Transverse colon (tissue), 4 donors: ENCODE results near the gene PCGF1. TPM values are rescaled to one million over a fixed set of nuclear protein-coding genes. Genes with fewer than 3 reads are reported as not detected.

Source experiments
- DNase-seq: peaks from one replicate; pipeline ENCODE4 v3.0.0-alpha.2; 2019
- H3K27ac ChIP-seq, 4 donors: fragments of 200-600 bp; sonication (generic); 2 replicates each; pipeline ENCODE4 v1.5.1; 2016 to 2018; ENCODE audit warnings: inconsistent platforms in 4 of 4
- H3K27me3 ChIP-seq: fragments of 200-600 bp; sonication (generic); 2 replicates; pipeline ENCODE4 v1.5.1; 2017; ENCODE audit warnings: inconsistent platforms
- H3K36me3 ChIP-seq, 4 donors: fragments of 200-600 bp; sonication (generic); 2 replicates each; pipeline ENCODE4 v1.5.1; 2017 to 2019; ENCODE audit warnings: inconsistent platforms in 4 of 4
- H3K4me1 ChIP-seq, 4 donors: fragments of 200-600 bp; sonication (generic); 2 replicates each; pipeline ENCODE4 v1.5.1; 2017 to 2020; ENCODE audit warnings: inconsistent platforms in 4 of 4
- H3K4me3 ChIP-seq, 4 donors: fragments of 200-600 bp; sonication (generic); 1 replicate in 1 of 4; 2 replicates in 3 of 4; pipeline versions ENCODE4 v1.5.1 to v1.6.1; 2017 to 2019; ENCODE audit warnings: inconsistent platforms in 4 of 4
- H3K9me3 ChIP-seq, 2 donors: fragments of 200-600 bp; sonication (generic); 2 replicates each; pipeline ENCODE4 v1.5.1; 2017 to 2019; ENCODE audit warnings: inconsistent platforms in 2 of 2
- CTCF ChIP-seq, 5 experiments: fragments of 200-600 bp in 3 of 5; fragments of 450-650 bp in 2 of 5; sonication (generic) in 3 of 5; IDR thresholded peaks; 1 replicate in 2 of 5; 2 replicates in 3 of 5; pipeline ENCODE4 v1.5.1; 2016 to 2017; ENCODE audit warnings: antibody characterized with exemption in 5 of 5, inconsistent platforms in 3 of 5, mild to moderate bottlenecking in 2 of 5, moderate library complexity in 1 of 5
- EP300 ChIP-seq: sonication (generic); formaldehyde crosslinking; IDR thresholded peaks from one replicate; pipeline ENCODE4 v1.6.1; 2017; ENCODE audit warnings: antibody characterized with exemption, low read depth
- POLR2A ChIP-seq: fragments of 450-650 bp; IDR thresholded peaks from one replicate; pipeline ENCODE4 v1.6.1; 2016; ENCODE audit warnings: antibody characterized with exemption, mild to moderate bottlenecking, moderate library complexity
- POLR2AphosphoS5 ChIP-seq, 3 donors: sonication (generic); formaldehyde crosslinking; IDR thresholded peaks; one replicate each; pipeline ENCODE4 v1.6.1; 2016; ENCODE audit warnings: antibody characterized with exemption in 3 of 3
- WGBS, 2 donors: methylation state at CpG; one replicate each; pipeline ENCODE4 v1.1.5; 2018; ENCODE audit warnings: low coverage in 1 of 2; 5-methylcytosine and 5-hydroxymethylcytosine counted together
- in situ Hi-C, 4 donors: fragments of 200-750 bp; cut with MboI; loops; one replicate each; pipeline versions ENCODE4 v1.15.0 to v1.15.1; 2017; ENCODE audit warnings: low sequenced_read_pairs in 3 of 4, low pct_ligation_motif_present in 1 of 4, low pct_unique_long_range_greater_than_20kb in 1 of 4
- intact Hi-C: fragments of 100-400 bp; cut with DNase I; formaldehyde crosslinking; loops from one replicate; pipeline ENCODE4 v1.15.1; 2023; ENCODE audit warnings: low total_unique reads
- total RNA-seq, 4 donors: library from RNA; depleted of rRNA; stranded (reverse); fragments of >200 nt; gene quantifications; one replicate each; pipeline ENCODE4 v1.1.0, GENCODE V29; 2016

Gene PCGF1
- total RNA-seq, 4 donors from 2014 or later = 3.7 to 23.9 (median 19.3) TPM

GRCh38 chr2:74515271-74515980 is 7.9 kb upstream of the PCGF1 start:
- Histone ChIP-seq H3K36me3 (no peaks in the 10 kb centered on the region), H3K4me3 (peak overlapping the region in 2 of 4 donors; percentile 28 to 39), H3K4me1 (peaks cover 8 to 30% (median 27%) of the 10 kb centered on the region in 4 donors), H3K27ac (no peak overlapping the region), H3K9me3 (no peaks in the 10 kb centered on the region), H3K27me3 (peaks cover 100% of the 10 kb centered on the region)
- intact Hi-C loops (no loop called here), in situ Hi-C loops (no loop called here)
- DNase-seq = no peak
- TF ChIP-seq CTCF (IDR thresholded peaks at IDR 0.05) = no peak
- no peak for TF ChIP-seq POLR2A
- no peak for TF ChIP-seq POLR2AphosphoS5 (IDR thresholded peaks at IDR 0.05)
- no peak for TF ChIP-seq EP300
- 24% methylated on average over 56 of the region's 60 CpGs; no CpG with 5 or more reads in 1 of the 2 donors for WGBS, 2 donors

GRCh38 chr2:74514368-74515270 is 7.1 kb upstream of the PCGF1 start, which contains the start of gene TLX2:
TLX2 (plus strand) TSS chr2:74514450; CDS start chr2:74514807, 357 bp downstream.
- Histone ChIP-seq H3K27ac (no peak within 1 kb of the TSS), H3K4me3 (peak within 1 kb of the TSS in 1 of 4 donors; percentile 28), H3K27me3 (peaks cover 100% of the 10 kb centered on the region), H3K4me1 (peaks cover 8 to 30% (median 27%) of the 10 kb centered on the region in 4 donors), H3K36me3 (no peaks in the 10 kb centered on the region), H3K9me3 (no peaks in the 10 kb centered on the region)
- in situ Hi-C loops = no loop called here
- no peak for TF ChIP-seq POLR2AphosphoS5 (IDR thresholded peaks at IDR 0.05)
- TF ChIP-seq POLR2A = no peak
- no peak for TF ChIP-seq CTCF (IDR thresholded peaks at IDR 0.05)
- no peak for TF ChIP-seq EP300
- intact Hi-C loops = no loop called here
- DNase-seq = no peak
- 3% methylated on average over 46 of the region's 82 CpGs; no CpG with 5 or more reads in 1 of the 2 donors for WGBS, 2 donors

GRCh38 chr2:74513605-74514367 is 6.3 kb upstream of the PCGF1 start:
- no peak for DNase-seq
- WGBS, 2 donors = 11% methylated on average over 48 of the region's 52 CpGs; no CpG with 5 or more reads in 1 of the 2 donors

More at GRCh38 chr2:74513605-74514367, 6.3 kb upstream of the PCGF1 start:
- no peak for TF ChIP-seq CTCF (IDR thresholded peaks at IDR 0.05)
- no peak for TF ChIP-seq POLR2A
- TF ChIP-seq EP300 = no peak
- TF ChIP-seq POLR2AphosphoS5 (IDR thresholded peaks at IDR 0.05) = peak in 2 of 3 donors; percentile 80 to 86
- peaks cover 8 to 30% (median 27%) of the 10 kb centered on the region in 4 donors for H3K4me1 ChIP-seq
- in situ Hi-C loops (no loop called here), intact Hi-C loops (no loop called here)
- peak overlapping the region in 1 of 4 donors; percentile 28 for H3K4me3 ChIP-seq
- H3K36me3 ChIP-seq = no peaks in the 10 kb centered on the region
- H3K9me3 ChIP-seq = no peaks in the 10 kb centered on the region
- no peak overlapping the region for H3K27ac ChIP-seq
- H3K27me3 ChIP-seq = peaks cover 100% of the 10 kb centered on the region
